Eye (tissue), 1 donor: Measurements from ENCODE around the gene PHF14.
A peak's percentile ranks its signal among the peaks of the same experiment; 100 is the strongest.

Experiments used
- DNase-seq: peaks from one replicate; pipeline ENCODE4 v3.0.0-alpha.2; 2015

Gene PHF14

GRCh38 chr7:11176985-11177555 is 203.4 kb downstream of the PHF14 start:
- DNase-seq = no peak

GRCh38 chr7:11177793-11178192 is 204.1 kb downstream of the PHF14 start:
- DNase-seq = no peak

- no peak for DNase-seq
Observed at GRCh38 chr7:11181590-11181989, 207.9 kb downstream of the PHF14 start.

GRCh38 chr7:11182736-11183135 is 209.1 kb downstream of the PHF14 start:
- no peak for DNase-seq

- DNase-seq = no peak
Observed at GRCh38 chr7:11185179-11185815, 211.6 kb downstream of the PHF14 start.

GRCh38 chr7:11188529-11189310 is 215.0 kb downstream of the PHF14 start:
- DNase-seq = no peak

GRCh38 chr7:11191081-11191480 is 217.4 kb downstream of the PHF14 start:
- no peak for DNase-seq

- no peak for DNase-seq
Observed at GRCh38 chr7:11191574-11192220, 218.0 kb downstream of the PHF14 start.

GRCh38 chr7:11192506-11192905 is 218.8 kb downstream of the PHF14 start:
- no peak for DNase-seq

GRCh38 chr7:11193131-11193867 is 219.6 kb downstream of the PHF14 start:
- DNase-seq = peak; percentile 47

GRCh38 chr7:11193888-11194287 is 220.2 kb downstream of the PHF14 start:
- DNase-seq = no peak

- no peak for DNase-seq
Observed at GRCh38 chr7:11194492-11194891, 220.8 kb downstream of the PHF14 start.

- DNase-seq = no peak
Observed at GRCh38 chr7:11195502-11195901, 221.8 kb downstream of the PHF14 start.

GRCh38 chr7:11196143-11196542 is 222.5 kb downstream of the PHF14 start:
- no peak for DNase-seq

GRCh38 chr7:11203224-11203623 is 229.6 kb downstream of the PHF14 start:
- DNase-seq = peak; percentile 11

- peak; percentile 48 for DNase-seq
Observed at GRCh38 chr7:11203683-11204082, 230.0 kb downstream of the PHF14 start.

GRCh38 chr7:11206177-11206899 is 232.7 kb downstream of the PHF14 start:
- DNase-seq = no peak

- DNase-seq = no peak
Observed at GRCh38 chr7:11207565-11207964, 233.9 kb downstream of the PHF14 start.

GRCh38 chr7:11208883-11209465 is 235.3 kb downstream of the PHF14 start:
- no peak for DNase-seq

GRCh38 chr7:11210374-11210773 is 236.7 kb downstream of the PHF14 start:
- no peak for DNase-seq

GRCh38 chr7:11212080-11212711 is 238.5 kb downstream of the PHF14 start:
- peak; percentile 91 for DNase-seq
